Esophagus squamous epithelium (tissue), 5 donors: ENCODE measurements around the gene PCBP2. TPM values are rescaled to one million over a fixed set of nuclear protein-coding genes. Genes with fewer than 3 reads are reported as not detected.

ENCODE experiments used
- DNase-seq: peaks from one replicate; lab custom pipeline; 2025; lab: John Stamatoyannopoulos, UW
- H3K27ac ChIP-seq, 4 donors: fragments of 200-600 bp; sonication (generic); one replicate each; pipeline ENCODE4 v1.5.1; 2016 to 2019; ENCODE audit warnings: mild to moderate bottlenecking in 1 of 4
- H3K27me3 ChIP-seq, 4 donors: fragments of 200-600 bp; sonication (generic); 1 replicate in 3 of 4; 2 replicates in 1 of 4; pipeline versions ENCODE4 v1.5.1 to v1.6.0; 2017 to 2021; ENCODE audit warnings: antibody characterized with exemption in 1 of 4
- H3K36me3 ChIP-seq, 3 donors: fragments of 200-600 bp; sonication (generic); one replicate each; pipeline ENCODE4 v1.5.1; 2016 to 2019
- H3K4me1 ChIP-seq, 3 donors: fragments of 200-600 bp; sonication (generic); one replicate each; pipeline ENCODE4 v1.5.1; 2017 to 2019
- H3K4me3 ChIP-seq, 4 donors: fragments of 200-600 bp; sonication (generic); 1 replicate in 3 of 4; 2 replicates in 1 of 4; pipeline ENCODE4 v1.5.1; 2016 to 2019; ENCODE audit warnings: mild to moderate bottlenecking in 2 of 4, moderate library complexity in 1 of 4
- H3K9me3 ChIP-seq, 3 donors: fragments of 200-600 bp; sonication (generic); one replicate each; pipeline ENCODE4 v1.5.1; 2016 to 2019
- POLR2A ChIP-seq, 4 donors: fragments of 450-650 bp; IDR thresholded peaks; one replicate each; pipeline ENCODE4 v1.6.1; 2017; ENCODE audit warnings: antibody characterized with exemption in 4 of 4, mild to moderate bottlenecking in 4 of 4, moderate library complexity in 3 of 4
- WGBS, 2 donors: methylation state at CpG; one replicate each; pipeline ENCODE4 v1.1.5; 2018; 5-methylcytosine and 5-hydroxymethylcytosine counted together
- intact Hi-C: fragments of 100-400 bp; cut with DNase I; formaldehyde crosslinking; loops from one replicate; pipeline ENCODE4 v1.15.0; 2022
- total RNA-seq, 4 donors: library from RNA; depleted of rRNA; stranded (reverse); fragments of >200 nt; gene quantifications; one replicate each; pipeline ENCODE4 v1.1.0, GENCODE V29; 2016
- TF ChIP-seq, protein P1 (sequence below), 6 experiments: fragments of 450-650 bp in 4 of 6; fragments of 200-600 bp in 2 of 6; sonication (generic) in 2 of 6; IDR thresholded peaks; one replicate each; pipeline ENCODE4 v1.5.1; 2016 to 2019; ENCODE audit warnings: antibody characterized with exemption in 6 of 6, mild to moderate bottlenecking in 4 of 6, moderate library complexity in 4 of 6
- donor health status: DM: yes; HTN: yes; CAD: no.

PCBP2 gene
- total RNA-seq, 4 donors from 2014 or later, result 202 to 400 (median 287) TPM

DNA sequence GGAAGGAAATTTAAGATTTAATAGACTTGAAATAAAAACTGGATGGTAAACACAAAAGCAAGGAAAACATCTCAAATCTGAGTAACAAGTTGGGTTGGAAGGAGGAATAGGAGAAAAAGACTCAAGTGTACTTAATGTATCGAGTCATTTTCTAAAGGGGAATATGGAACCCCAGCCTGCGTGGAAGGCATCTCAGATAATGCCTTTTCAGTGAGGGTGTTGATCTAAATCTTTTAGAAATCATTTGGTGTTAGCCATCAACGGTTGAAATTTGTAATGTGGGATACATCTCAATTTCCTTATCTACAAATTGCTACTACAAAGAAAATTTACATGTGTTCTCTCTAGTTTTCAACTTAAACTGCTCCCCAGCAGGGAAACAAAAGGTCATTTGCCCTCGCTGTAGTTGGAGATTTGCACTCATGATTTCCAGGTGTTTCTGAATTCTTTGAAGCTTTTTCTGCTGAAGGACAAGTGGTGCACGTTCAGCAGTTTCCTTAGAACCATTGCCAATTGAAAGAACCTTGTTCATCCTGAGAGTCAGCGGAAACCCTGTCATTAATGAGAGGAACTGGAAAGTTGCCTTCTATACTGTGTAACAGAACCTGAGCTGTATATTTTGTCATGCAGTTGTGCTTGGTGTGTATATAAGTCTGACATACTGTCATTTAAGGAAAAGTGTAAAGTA is 2.2 kb downstream of the PCBP2 start:
- Histone ChIP-seq H3K27me3 (no peaks in the 10 kb centered on the region), H3K36me3 (peaks cover 32 to 53% (median 47%) of the 10 kb centered on the region in 3 donors), H3K4me1 (peaks cover 12 to 41% (median 20%) of the 10 kb centered on the region in 3 donors), H3K4me3 (peak overlapping the region in 3 of 4 donors; percentile 84 to 90 (median 86)), H3K9me3 (no peaks in the 10 kb centered on the region), H3K27ac (peak overlapping the region in 1 of 4 donors; percentile 99)
- DNase-seq, result no peak
- intact Hi-C loops, result loop anchor here (10.0 kb wide), 1 partner anchor 51 kb away; the partner anchor contains the start of genes NPFF and TARBP2
- WGBS, 2 donors, result 22 to 27% methylated on average over 6 of the region's 6 CpGs
- TF ChIP-seq, protein P1, sequence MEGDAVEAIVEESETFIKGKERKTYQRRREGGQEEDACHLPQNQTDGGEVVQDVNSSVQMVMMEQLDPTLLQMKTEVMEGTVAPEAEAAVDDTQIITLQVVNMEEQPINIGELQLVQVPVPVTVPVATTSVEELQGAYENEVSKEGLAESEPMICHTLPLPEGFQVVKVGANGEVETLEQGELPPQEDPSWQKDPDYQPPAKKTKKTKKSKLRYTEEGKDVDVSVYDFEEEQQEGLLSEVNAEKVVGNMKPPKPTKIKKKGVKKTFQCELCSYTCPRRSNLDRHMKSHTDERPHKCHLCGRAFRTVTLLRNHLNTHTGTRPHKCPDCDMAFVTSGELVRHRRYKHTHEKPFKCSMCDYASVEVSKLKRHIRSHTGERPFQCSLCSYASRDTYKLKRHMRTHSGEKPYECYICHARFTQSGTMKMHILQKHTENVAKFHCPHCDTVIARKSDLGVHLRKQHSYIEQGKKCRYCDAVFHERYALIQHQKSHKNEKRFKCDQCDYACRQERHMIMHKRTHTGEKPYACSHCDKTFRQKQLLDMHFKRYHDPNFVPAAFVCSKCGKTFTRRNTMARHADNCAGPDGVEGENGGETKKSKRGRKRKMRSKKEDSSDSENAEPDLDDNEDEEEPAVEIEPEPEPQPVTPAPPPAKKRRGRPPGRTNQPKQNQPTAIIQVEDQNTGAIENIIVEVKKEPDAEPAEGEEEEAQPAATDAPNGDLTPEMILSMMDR (IDR thresholded peaks at IDR 0.05), result no peak
- no peak for TF ChIP-seq POLR2A (IDR thresholded peaks at IDR 0.05)

- WGBS, 2 donors, result 46 to 63% methylated on average over 3 of the region's 3 CpGs
- Histone ChIP-seq H3K27ac (no peak overlapping the region), H3K36me3 (peaks cover 33 to 58% (median 53%) of the 10 kb centered on the region in 3 donors), H3K9me3 (no peaks in the 10 kb centered on the region), H3K4me3 (peak overlapping the region in 1 of 4 donors; percentile 10), H3K4me1 (peaks cover 12 to 41% (median 20%) of the 10 kb centered on the region in 3 donors), H3K27me3 (no peaks in the 10 kb centered on the region)
- no peak for TF ChIP-seq POLR2A (IDR thresholded peaks at IDR 0.05)
- TF ChIP-seq, protein P1 (IDR thresholded peaks at IDR 0.05), result no peak
- DNase-seq, result no peak
- intact Hi-C loops, result loop anchor here (10.0 kb wide), 1 partner anchor 50 kb away; the partner anchor contains the start of genes NPFF and TARBP2
Observed at GRCh38 chr12:53454707-53455106, 2.8 kb downstream of the PCBP2 start.

GRCh38 chr12:53456654-53457366 is 4.9 kb downstream of the PCBP2 start:
- no peak for DNase-seq
- intact Hi-C loops, result loop anchor here (10.0 kb wide), 1 partner anchor 48 kb away; the partner anchor contains the start of genes NPFF and TARBP2
- peaks cover 53 to 79% (median 74%) of the 10 kb centered on the region in 3 donors for H3K36me3 ChIP-seq

DNA sequence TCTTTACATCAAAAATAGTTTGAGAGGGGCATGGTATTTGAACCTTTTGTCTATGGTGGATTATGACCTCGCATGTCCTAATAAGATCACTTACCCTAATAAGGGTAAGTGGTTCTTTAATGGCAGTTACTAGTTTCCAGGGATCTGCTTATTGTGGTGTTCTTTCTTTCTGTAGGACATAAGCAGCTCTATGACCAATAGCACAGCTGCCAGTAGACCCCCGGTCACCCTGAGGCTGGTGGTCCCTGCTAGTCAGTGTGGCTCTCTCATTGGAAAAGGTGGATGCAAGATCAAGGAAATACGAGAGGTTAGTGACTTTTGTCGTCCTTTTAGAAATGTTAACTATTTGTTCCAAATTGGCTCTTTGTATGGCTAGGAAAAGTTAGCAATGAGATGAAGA is 7.2 kb downstream of the PCBP2 start:
- no peak for TF ChIP-seq POLR2A (IDR thresholded peaks at IDR 0.05)
- TF ChIP-seq, protein P1 (IDR thresholded peaks at IDR 0.05), result no peak
- Histone ChIP-seq H3K4me1 (peaks cover 2 to 53% (median 12%) of the 10 kb centered on the region in 3 donors), H3K36me3 (peaks cover 73 to 100% (median 90%) of the 10 kb centered on the region in 3 donors), H3K4me3 (no peak overlapping the region), H3K27ac (no peak overlapping the region), H3K9me3 (no peaks in the 10 kb centered on the region), H3K27me3 (no peaks in the 10 kb centered on the region)
- 65 to 71% methylated on average over 4 of the region's 4 CpGs for WGBS, 2 donors
- no peak for DNase-seq
- intact Hi-C loops, result loop anchor here (10.0 kb wide), 1 partner anchor 46 kb away; the partner anchor contains the start of genes NPFF and TARBP2

More at GRCh38 chr12:53456654-53457366, 4.9 kb downstream of the PCBP2 start:
- Histone ChIP-seq H3K9me3 (no peaks in the 10 kb centered on the region), H3K4me1 (peaks cover 12 to 44% (median 23%) of the 10 kb centered on the region in 3 donors), H3K27me3 (no peaks in the 10 kb centered on the region), H3K27ac (no peak overlapping the region), H3K4me3 (no peak overlapping the region)
- TF ChIP-seq, protein P1 (IDR thresholded peaks at IDR 0.05), result no peak
- no peak for TF ChIP-seq POLR2A (IDR thresholded peaks at IDR 0.05)
- 62 to 71% methylated on average over 6 of the region's 6 CpGs for WGBS, 2 donors
